HL-60 (cell line): Measurements from ENCODE around the gene RIPOR2.

ENCODE experiments used
- DNase-seq, 2 experiments: peaks; one replicate each; pipeline ENCODE4 v3.0.0-alpha.2; 2010 to 2020; ENCODE audit warnings: low read depth in 1 of 2, low spot score in 1 of 2
- H3K27ac ChIP-seq: fragments of 250-450 bp; sonication (Bioruptor Pico); replicated peaks from 2 replicates; pipeline ENCODE4 v1.5.1; 2020; ENCODE audit warnings: mild to moderate bottlenecking, moderate library complexity
- H3K27me3 ChIP-seq: fragments of 250-450 bp; sonication (Bioruptor Pico); 2 replicates; pipeline ENCODE4 v1.5.1; 2021; ENCODE audit warnings: mild to moderate bottlenecking, moderate library complexity; ENCODE audit not compliant: insufficient read depth, poor library complexity, severe bottlenecking
- H3K4me3 ChIP-seq: replicated peaks from 2 replicates; pipeline ENCODE4 v1.5.1; 2011; ENCODE audit warnings: mild to moderate bottlenecking, control low read depth, low read length; ENCODE audit not compliant: insufficient read depth
- GABPA ChIP-seq: IDR thresholded peaks from 2 replicates; pipeline ENCODE4 v1.6.1; 2012; ENCODE audit warnings: low read depth
- POLR2AphosphoS5 ChIP-seq: IDR thresholded peaks from 2 replicates; pipeline ENCODE4 v1.6.1; 2012; ENCODE audit warnings: low read depth
- SPI1 ChIP-seq: IDR thresholded peaks from 2 replicates; pipeline ENCODE4 v1.6.1; 2012; ENCODE audit warnings: low read depth, mild to moderate bottlenecking, borderline replicate concordance
- TF ChIP-seq, protein P1 (sequence below): IDR thresholded peaks from 2 replicates; pipeline ENCODE4 v1.6.1; 2012; ENCODE audit warnings: low read depth; ENCODE audit not compliant: insufficient replicate concordance
- TF ChIP-seq, protein P2 (sequence below): IDR thresholded peaks from one replicate; pipeline ENCODE4 v1.5.1; 2011; ENCODE audit warnings: low read length, control low read depth, inconsistent platforms; ENCODE audit not compliant: insufficient read depth

Gene RIPOR2

DNA sequence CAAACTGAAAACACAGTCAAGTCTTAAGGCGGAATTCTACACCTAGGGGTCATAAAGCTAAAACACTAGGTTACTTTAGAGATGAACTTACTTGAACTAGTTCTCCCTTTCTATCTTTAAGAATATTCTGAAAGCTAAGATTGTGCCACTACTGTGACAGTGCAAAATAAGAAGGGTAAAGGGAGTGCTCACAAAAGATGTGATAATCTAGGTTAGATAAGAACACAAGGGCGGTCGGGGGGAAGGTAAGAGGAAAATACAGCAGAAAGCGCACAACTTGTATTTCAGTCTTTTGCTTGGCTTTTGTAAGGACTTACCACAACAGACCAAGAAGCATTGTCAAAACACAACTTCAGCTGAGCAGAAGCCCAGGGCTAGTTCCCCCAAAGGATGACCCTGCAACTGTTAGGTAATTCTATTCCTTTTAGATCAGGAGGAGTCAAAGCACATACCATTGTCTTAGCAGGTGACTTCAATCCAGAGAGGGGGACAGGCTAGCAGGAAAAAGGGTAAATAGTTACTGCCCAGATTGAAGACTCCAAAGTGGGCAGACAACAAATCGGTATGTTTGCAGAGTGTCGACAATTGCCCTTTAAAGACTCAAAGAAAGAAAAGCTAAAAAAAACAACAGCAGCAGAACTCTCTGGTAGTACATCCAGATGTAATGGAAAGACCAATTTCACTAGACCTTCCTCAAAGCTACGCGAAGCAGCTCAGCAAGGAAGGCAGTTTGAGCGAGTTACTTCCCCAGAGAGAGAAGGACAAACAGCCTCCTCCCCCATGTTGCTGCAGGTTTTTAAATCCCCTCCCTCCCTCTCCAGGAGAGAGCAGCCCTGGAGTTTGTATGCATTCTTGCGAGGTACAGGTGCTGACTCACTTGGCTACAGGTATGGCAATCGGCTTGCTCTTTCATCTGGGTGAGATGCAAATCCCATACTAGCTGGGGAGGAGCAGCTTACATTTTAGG is 59.0 kb downstream of the RIPOR2 start:
- peaks cover 3% of the 10 kb centered on the region for H3K27me3 ChIP-seq
- TF ChIP-seq SPI1: no peak
- TF ChIP-seq, protein P1, sequence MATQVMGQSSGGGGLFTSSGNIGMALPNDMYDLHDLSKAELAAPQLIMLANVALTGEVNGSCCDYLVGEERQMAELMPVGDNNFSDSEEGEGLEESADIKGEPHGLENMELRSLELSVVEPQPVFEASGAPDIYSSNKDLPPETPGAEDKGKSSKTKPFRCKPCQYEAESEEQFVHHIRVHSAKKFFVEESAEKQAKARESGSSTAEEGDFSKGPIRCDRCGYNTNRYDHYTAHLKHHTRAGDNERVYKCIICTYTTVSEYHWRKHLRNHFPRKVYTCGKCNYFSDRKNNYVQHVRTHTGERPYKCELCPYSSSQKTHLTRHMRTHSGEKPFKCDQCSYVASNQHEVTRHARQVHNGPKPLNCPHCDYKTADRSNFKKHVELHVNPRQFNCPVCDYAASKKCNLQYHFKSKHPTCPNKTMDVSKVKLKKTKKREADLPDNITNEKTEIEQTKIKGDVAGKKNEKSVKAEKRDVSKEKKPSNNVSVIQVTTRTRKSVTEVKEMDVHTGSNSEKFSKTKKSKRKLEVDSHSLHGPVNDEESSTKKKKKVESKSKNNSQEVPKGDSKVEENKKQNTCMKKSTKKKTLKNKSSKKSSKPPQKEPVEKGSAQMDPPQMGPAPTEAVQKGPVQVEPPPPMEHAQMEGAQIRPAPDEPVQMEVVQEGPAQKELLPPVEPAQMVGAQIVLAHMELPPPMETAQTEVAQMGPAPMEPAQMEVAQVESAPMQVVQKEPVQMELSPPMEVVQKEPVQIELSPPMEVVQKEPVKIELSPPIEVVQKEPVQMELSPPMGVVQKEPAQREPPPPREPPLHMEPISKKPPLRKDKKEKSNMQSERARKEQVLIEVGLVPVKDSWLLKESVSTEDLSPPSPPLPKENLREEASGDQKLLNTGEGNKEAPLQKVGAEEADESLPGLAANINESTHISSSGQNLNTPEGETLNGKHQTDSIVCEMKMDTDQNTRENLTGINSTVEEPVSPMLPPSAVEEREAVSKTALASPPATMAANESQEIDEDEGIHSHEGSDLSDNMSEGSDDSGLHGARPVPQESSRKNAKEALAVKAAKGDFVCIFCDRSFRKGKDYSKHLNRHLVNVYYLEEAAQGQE: no peak
- no peak for TF ChIP-seq POLR2AphosphoS5
- TF ChIP-seq GABPA: no peak
- TF ChIP-seq, protein P2, sequence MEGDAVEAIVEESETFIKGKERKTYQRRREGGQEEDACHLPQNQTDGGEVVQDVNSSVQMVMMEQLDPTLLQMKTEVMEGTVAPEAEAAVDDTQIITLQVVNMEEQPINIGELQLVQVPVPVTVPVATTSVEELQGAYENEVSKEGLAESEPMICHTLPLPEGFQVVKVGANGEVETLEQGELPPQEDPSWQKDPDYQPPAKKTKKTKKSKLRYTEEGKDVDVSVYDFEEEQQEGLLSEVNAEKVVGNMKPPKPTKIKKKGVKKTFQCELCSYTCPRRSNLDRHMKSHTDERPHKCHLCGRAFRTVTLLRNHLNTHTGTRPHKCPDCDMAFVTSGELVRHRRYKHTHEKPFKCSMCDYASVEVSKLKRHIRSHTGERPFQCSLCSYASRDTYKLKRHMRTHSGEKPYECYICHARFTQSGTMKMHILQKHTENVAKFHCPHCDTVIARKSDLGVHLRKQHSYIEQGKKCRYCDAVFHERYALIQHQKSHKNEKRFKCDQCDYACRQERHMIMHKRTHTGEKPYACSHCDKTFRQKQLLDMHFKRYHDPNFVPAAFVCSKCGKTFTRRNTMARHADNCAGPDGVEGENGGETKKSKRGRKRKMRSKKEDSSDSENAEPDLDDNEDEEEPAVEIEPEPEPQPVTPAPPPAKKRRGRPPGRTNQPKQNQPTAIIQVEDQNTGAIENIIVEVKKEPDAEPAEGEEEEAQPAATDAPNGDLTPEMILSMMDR: no peak
- no peak for DNase-seq
- no peak overlapping the region for H3K4me3 ChIP-seq
- H3K27ac ChIP-seq: no peak overlapping the region

DNA sequence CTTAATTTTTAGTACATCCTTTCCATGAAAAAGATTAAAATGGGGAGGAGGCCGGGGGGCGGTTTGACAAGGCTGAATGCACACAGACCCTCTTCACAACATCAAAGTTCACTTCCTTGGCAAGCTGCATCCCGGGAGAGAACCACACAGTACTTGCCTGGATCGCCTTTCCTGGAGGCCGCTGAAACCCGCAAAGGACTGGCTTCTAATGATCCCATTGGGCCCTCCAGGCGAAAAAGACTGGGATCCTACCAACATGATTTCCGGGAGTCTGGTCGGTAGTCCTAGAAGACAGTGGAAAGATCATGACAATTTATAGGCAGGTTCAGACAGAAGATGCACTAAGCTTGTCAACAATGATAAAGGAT is 60.2 kb downstream of the RIPOR2 start:
- TF ChIP-seq POLR2AphosphoS5 (no peak), SPI1 (no peak), GABPA (no peak)
- TF ChIP-seq, protein P2: no peak
- TF ChIP-seq, protein P1: no peak
- DNase-seq: no peak
- Histone ChIP-seq H3K27me3 (peaks cover 3% of the 10 kb centered on the region), H3K27ac (no peak overlapping the region), H3K4me3 (no peak overlapping the region)

DNA sequence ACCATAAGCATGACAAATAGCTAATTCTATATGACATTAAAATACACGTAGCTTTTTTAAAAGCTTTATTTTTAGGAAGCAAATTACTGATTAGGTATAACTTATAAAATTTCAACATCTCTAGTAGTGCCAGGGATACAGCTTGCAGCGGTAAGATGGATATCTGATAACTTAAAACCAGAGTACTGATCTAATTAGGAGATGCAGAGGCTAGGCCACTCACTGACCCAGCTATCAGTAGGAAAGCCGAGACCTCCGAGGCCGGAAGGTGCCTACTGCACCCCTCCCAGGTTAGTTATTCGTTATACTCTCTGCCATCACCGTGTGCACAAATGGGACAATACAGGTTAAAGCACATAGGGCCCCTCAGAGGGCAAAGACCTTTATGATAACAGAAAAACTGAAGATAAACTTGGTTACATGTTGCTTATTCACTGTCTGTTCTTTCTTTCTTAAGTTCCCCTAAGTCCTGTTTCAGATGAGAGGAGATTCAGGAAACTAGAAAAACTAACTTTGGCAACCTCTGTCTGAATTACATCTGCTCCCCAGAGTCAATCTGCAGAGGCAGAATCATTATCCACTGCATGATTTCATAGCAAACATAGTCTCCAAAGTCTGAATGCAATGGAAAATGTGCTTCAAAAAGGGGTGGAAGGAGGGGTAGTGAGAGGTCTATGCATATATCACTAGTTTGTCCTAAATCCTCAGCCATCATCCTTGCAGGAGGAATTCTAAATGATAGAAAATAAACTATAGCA is 60.8 kb downstream of the RIPOR2 start:
- TF ChIP-seq POLR2AphosphoS5: no peak
- TF ChIP-seq, protein P1: no peak
- TF ChIP-seq GABPA: no peak
- TF ChIP-seq, protein P2: no peak
- TF ChIP-seq SPI1: no peak
- no peak for DNase-seq
- no peak overlapping the region for H3K4me3 ChIP-seq
- peaks cover 3% of the 10 kb centered on the region for H3K27me3 ChIP-seq
- no peak overlapping the region for H3K27ac ChIP-seq
